Activated CD4-positive, alpha-beta T cell treated with anti-CD3 and anti-CD28 coated beads, Interleukin-2, Interleukin-4, amounts not matched to agents 100 ng/mL and 50 ng/mL, durations not matched to agents 16 hours and 8 hours (primary cell): ENCODE measurements around the gene LEF1.
"Not testable (repeated sequence)": the region's sequence is repeated elsewhere in the genome, so short reads cannot be mapped to it uniquely, and the experiment has no call there.

Source experiments
- DNase-seq: peaks from one replicate; pipeline ENCODE4 v3.0.0-alpha.2; 2020; ENCODE audit warnings: low spot score

LEF1 gene

DNA sequence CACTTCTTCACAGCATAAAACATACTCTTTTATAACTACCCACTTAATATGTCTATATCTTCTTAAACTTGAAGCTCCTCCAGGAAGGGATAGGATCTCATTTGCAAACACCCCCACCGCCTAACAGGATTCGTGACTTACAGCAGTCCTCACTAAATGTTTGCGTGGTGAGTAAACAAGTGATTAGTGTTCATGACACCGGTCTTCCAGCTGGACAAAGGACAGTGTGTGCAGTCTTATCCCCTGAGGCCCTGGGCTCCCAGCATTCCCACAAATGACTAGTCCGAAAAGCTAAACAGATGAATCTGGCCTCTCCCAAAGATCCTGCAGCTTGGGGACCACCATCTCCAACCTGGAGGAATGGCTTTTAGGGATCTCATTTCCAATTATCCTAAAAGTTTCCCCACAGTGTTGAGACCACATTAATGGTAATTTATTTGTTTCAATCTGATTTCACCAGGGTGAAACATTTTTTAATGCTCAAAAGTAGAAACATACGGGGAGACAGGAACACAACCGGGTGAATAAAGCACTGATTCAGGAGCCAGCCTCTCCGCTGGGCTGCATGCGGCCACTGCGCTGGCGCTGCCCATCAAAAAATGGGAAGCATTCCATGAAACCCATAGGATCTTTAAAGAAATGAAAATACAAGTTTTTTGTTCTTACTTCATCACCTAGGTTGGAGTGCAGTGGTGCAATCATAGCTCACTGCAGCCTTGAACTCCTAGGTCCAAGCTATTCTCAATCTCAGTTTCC lies 109.9 kb downstream of the LEF1 start:
- DNase-seq, result no peak

DNA sequence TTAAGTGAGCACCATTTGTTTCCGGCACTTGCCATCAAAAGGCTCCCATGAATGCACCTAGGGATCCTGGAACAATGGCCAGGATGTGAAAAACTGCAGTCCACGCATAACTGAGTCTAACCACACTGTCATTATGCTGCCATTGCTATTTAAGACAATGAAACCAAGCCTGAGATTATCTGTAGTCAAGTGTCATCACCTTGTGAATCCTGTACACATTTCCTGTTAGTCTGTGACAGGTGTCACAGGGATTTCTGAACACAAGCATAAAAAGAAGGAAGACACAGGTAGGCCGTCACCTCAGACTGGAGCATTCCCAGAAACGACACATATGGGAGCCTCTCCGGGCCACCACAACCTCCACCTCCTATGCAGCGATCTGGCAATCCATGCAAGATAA lies 112.3 kb downstream of the LEF1 start:
- no peak for DNase-seq

DNA sequence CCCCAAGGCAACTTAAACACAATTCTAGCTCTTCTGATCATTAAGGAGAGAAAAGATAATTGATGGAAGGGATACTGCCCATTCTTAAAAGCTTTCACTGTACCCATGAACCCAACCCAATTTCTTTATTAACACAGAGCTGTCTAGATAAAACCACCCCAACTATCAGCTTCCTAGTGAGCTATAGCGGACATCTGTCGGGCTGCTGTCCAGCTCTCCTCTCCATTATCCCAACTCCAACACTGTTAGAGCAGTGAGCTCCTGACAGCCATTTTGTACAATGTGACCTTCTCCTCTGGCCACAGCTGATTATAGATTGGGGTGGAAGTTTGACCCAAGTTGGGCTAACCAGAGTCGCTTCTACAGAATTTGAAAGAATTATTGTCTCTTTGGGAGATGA lies 112.9 kb downstream of the LEF1 start:
- no peak for DNase-seq

DNA sequence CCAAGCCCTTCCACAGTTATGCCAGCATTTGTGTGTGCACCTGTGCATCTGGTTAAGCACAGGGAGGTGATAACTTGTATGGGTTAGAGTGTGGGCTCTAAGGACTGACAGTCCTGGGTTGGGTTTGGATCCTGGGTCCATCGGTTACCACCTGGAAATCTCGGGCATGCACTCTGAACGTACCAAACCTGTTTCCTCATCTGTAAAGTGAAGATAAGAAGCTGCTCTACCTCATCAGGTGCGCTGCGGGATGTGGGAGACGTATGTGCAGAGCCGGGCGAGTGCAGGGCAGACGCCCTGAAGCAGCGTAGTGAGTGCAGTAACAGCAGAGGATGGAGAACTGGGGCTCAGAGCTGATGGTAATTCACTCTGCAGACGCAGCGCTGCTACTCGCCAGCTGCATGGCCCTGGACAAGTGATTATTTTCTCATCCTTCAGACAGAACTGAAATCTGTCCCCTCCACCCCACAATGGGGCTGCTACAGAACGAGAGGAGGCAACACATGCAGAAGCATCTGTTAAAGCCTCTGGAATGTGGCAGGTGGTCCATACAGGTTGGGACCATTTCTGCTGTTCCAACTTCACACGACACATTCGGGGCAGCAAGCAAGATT lies 114.6 kb downstream of the LEF1 start:
- DNase-seq, result no peak

DNA sequence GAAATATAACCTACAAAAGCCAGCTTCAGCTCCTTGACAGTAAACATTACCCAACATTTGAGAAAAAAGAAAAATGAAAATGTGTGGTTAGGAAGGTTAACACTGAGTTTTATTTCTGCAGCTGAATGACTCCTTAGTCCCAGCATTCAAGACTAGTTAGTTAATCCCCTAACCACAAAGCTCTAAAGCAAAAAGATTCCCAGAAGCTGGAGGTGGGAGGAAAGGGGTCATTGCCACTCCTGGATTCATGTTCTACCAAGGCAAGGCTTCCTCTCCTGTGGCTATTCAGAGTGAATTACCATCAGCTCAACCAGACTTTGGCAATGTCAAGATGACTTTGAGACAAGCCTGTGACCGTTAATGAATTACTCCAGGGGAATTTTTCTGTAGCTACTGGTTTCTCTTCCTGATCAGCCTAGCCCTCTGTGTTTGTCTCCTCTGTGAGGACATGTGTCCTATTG lies 115.5 kb downstream of the LEF1 start:
- DNase-seq, result no peak

DNA sequence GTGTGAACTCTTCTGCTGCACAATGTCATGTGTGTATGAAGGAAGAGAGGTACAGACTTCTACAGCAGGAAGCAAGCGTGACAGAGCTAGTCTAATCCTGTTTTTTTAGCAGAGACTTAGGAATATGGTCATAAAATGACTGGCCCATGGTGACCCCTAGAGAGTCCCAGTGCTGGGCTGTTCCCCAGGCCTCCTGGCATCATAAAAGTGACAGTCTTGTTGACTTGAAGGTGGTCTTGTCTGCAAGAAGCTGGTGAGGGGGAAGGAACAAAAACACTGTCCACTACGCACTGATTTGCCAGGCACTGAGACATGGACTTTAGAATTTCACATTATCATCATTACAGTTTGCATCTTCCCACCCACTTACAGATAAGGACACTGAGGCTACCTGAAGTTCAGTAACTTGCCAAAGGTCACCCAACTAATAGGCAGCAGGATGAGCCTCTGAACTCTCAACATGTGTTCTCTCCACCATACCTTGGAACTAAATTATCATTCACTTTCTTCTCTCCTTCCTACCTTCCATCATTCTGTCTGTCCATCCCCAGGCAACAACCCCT lies 116.1 kb downstream of the LEF1 start:
- DNase-seq, result no peak

DNA sequence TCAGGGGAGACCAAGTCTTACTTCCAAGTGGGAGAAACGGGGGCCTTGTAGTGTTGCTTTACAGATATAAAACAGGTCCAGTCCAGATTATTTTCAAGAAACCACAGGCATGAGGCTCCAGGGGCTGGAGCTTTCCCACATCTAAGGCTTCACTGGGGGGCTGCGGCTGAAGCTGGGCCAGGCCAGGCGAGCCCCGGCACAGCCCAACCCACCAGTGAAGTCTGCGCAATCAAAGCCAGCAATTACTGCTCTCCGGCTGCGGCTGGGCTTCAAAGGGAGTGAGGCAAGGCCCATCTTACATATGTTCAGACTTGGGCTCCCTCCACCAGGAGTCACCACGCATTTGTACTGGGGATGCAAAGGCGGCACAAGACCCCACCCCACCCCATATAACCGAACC lies 117.4 kb downstream of the LEF1 start:
- no peak for DNase-seq

DNA sequence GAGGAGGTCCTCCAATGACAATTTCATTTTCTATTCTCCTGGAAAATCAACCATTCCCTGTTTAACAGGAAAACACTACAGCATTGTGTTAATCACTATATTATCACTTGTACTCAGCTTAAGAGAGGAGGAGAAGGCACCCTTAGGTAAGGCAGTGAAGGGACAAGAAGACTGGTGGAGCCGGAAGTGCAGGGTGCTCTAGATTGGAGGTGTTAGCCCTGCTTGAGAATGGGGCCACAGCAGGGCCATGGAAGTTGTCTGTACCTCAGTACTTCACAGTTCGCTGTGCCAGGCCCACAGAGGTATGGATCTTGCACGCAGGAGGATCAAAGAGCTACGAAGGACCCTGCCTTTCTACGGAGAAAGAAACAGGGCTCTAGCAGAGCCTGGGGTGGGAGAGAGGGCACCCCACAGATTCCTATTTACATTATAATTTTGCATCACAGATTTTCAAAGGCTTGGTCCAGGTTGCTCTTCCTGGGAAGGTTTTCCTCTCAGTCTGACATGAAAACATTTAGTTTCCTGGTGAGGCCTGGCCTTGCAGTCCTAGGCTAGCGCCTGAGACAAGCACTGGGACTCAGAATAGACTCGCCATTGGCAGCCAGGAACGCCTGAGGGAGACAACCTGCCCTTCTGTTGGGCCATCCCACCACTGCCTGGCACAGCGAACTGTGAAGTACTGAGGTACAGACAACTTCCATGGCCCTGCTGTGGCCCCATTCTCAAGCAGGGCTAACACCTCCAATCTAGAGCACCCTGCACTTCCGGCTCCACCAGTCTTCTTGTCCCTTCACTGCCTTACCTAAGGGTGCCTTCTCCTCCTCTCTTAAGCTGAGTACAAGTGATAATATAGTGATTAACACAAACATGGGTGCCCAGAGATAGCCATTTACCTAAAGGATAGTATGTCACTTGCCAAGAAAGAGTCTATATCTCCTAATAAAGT lies 118.3 kb downstream of the LEF1 start:
- DNase-seq, result not testable (repeated sequence)

DNA sequence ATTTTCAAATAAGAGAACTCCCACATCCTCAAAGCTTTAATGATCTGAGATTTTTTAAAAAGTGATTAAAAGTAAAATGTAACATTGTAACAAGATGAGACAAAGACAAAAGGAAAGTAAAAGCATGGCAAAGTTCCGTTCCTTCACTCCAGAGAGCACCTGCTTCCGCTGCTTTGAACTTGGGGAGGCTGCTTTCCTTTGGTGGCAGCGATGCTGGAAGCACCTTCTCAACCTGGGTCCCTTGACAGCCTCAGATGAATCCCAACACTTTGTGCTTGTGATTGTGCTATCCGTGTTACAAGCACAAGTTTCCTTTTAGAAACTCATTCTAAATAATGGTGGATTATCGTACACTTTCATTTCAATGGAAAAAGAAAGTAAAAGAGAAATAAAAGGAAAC lies 119.3 kb downstream of the LEF1 start:
- peak; percentile 31 for DNase-seq

DNA sequence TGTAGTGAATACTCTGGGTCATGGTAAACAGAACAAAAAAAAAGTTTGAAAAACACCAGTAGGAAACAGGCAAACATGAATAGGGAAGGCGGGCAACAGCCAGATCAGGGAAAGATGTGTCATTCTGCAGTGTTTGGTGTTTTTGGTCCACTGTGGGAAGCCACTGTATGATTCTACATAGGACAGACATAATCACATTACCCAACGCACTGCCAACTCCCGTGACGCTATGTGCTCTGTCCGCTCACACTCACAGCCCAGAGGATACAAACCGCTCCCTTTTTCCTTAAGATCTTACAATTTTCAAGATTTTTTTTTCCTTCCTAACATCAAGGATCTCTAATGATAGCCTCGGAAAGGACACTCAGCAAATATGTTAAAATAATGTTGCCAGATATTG lies 119.7 kb downstream of the LEF1 start:
- no peak for DNase-seq

DNA sequence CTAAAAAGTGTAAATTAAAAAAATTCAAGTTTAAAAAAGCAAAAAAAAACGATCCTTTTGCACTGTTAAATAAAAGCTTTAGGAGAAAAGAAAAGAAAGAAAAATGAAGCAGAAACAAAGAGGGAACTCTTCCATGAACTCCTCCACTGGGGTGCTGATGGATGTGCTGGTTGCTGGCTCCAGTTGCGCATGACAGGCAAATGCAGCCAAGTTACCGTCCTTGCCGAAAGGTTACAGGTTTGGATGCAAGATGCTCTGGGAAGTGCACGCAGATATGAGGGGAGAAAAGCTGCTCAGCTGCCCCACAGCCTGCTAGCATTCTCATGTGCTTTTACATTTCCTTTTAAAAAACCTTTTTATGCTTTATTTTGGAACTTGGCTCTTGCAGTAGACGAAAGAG lies 120.6 kb downstream of the LEF1 start:
- no peak for DNase-seq

DNA sequence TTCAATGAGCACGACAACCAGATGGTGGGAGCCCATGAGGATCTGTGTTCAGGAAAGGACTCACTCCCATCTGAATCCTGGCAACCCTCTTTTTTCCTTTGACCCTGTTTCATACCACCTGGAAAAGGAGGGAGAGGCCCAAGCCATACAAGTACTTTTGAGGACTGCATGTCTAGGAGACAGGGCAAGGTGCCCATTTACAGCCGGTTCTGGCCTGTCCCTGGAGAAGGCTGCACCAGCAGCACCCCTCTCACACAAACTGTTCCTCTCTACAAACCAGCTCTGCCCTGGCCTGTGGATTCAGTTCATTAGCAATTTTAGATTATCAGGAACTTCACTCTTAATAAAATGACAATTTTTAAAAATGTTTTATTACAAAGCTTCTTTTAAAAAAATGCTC lies 121.5 kb downstream of the LEF1 start:
- no peak for DNase-seq

DNA sequence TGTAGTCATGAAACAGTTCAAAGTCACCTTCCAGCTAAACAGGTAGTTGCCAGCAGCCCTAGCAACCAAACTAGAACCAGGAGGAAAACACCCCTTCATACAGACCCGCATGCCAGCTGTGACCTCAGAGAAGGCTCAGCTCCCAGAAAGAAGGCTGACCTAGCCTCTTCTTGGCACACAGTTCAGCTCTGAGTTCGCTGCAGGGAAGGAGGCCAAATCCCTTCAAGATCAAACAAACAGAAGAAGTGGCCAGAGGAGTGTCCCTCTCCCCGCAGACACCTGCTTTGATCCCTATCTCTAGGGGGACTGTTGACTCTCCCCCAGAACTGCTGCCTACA lies 123.1 kb downstream of the LEF1 start:
- DNase-seq, result no peak

DNA sequence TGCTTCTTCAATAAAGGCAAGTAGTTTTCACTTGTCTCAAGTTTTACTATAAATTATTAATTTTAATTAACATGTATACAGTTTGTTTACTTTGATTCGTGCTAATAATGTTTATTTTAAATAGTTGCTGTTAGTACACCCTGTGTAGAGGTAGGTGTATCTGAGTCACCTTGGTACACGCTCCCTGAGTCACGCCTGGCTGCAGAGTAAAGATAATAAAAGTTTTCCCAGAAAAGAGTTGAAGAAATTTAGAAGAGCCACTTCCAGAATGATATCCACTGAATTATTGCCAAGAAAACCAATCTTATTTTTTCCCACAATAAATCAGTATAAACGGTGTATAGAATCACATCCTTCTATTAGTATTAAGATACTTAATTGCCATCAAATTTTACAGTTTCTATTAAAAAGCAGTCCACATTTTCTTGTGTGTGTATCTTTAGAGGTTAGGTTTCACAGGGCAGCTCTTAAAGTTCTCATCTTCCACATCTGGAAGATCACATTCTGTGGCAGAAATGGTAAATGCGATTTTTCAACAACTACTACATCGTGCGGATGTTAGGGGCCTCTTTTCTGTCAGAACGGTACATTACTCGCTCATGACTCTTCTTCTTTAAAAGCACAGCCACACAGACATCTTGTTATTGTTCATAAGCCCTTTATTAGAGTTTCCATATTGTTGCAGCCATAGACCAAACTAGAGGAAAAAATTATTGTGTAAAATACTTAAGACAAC lies 123.6 kb downstream of the LEF1 start:
- no peak for DNase-seq

DNA sequence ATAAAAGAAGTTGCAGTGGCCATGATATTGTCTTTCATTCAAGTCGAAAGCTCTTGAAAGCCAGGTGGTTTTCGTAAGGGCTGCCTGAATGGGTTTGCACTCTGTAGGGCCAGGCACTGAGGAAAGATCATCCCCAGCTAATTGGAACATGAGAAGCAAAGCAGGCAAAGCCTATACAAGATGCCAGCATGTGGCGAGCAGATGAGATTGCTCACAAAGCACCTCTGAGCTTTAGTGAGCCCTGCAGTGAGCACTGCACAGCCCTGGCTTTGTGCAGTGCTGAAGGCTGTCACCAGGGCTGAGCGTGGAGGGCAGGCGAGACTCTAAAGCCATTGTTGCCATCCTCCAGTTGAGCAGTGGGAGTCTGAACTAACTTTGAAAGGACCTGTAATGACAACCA lies 125.2 kb downstream of the LEF1 start:
- no peak for DNase-seq

DNA sequence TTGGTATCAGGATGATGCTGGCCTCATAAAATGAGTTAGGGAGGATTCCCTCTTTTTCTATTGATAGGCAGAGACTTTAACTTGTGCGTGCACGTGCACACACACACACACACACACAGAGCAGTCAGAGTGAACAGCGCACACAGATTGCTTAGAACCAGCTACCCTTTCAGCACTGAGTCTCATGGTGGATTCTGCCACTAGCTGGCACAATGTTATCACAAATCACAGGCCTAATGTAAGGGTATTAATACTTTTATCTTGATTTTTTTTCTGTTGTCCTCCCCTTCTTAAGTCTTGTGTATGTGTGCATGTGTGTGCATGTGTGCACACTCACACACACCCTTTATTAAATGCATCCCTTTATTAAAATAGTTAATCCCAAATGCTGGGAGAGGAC lies 125.8 kb downstream of the LEF1 start:
- no peak for DNase-seq

DNA sequence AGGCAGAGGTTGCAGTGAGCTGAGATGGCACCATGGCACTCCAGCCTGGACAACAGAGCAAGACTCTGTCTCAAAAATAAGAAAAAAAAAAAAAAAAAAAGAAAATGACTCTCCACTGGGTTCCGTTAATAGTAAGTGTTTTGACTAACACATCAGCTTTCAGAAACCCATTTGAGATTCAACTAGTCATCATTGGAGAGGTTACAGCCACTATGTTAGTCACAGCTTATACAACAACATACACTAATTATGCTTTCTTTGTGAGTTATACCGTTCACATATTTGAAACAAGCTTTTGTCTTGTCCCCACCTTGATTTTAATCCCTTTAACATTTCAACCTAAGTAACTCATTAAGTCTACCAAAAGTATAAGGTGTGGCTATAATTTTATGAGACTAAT lies 130.8 kb downstream of the LEF1 start:
- DNase-seq, result no peak

DNA sequence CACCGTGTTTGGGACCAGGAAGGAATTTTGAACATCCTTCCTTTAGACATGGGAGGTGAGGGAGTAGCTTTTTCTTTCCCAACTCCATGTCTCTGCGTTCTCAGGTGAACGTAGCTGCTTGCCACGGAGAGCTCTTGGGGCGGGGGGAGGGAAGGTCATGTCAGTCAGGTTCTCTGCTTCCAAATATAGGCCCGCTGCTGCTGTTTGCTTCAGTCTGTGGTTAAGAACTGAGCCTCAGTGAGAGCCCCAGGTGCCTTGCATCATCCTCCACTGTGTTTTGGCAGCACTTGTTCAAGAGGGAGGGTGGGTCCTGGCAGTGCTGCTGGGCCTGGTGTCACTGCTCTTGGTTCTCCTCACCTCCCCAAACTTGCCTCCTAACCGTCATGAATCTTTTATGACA lies 132.5 kb downstream of the LEF1 start:
- DNase-seq, result peak; percentile 37

DNA sequence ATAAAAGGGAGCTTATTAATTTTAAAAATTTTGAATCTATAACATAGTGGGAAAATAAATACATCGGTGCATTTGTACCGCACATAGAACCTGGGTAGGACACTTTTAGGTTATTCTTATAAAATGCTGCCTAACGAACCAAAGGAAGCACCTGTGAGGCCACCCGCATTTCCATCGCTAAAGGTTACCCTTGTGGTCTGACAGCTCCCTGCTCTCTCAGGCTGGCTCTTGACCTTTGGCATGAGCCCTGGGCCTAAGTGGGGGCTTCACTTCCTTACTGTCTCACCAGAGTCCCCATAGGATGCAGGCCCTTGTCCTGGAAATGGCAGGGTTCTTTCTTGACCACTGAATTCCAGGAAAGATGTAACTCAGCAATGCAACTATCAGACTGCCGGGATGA lies 133.0 kb downstream of the LEF1 start:
- no peak for DNase-seq

DNA sequence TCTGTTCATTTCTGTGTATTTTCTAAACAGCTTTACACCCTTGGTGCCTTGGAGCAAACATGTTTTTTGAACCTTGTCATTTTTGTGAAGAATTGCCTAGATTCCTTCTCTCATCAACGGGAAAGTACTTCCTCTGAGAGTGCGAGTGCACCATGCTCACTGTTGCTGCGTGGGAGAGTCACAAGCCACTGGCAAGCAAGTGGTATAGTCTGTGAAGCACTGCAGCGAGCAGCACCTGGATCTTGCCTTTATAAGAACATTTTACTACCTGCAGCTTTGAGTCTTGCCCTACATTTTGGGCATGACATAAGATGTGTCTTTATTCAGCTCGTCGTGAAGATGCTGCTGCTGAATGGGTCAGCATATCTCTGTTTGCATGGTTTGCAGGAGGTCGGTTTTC lies 134.2 kb downstream of the LEF1 start:
- no peak for DNase-seq

DNA sequence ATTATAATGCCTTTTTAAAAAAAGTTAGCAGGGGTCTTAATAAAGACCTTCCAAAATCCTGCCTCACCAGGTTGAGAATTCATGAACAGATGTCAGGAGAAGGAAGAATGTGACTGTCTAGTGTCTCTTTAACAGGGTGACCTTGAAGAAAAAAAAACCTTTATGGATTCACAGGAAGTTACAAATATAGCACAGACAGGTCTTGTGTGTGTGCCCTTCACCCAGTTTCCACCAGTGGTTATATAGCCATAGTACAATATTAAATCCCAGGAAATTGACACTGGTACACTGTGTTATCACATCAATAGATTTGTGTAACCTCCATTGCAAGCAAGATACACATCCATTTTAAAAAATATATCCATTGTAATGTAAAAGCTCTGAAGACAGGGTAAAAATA lies 135.4 kb downstream of the LEF1 start:
- no peak for DNase-seq
